ENCODE results near the gene VSTM4.

The VSTM4 gene

GRCh38 chr10:48965460-48965859, 149.9 kb downstream of the VSTM4 start:
- TF ChIP-seq CTCF (IDR thresholded peaks at IDR 0.05): no peak
- DNase-seq (ENCODE audit: low spot score): no peak
- Histone ChIP-seq H3K27ac (no peak overlapping the region), H3K4me3 (no peak overlapping the region)

Data from coronary artery (tissue), 2 donors.